Panc1 (cell line): ENCODE results near the gene PADI2. TPM values are rescaled to one million over a fixed set of nuclear protein-coding genes. Genes with fewer than 3 reads are reported as not detected.

Experiments used
- ATAC-seq: fragments of 200-7000 bp; cut with Tn5 transposase; 2 replicates; pipeline ENCODE4 v1.9.1; 2020; ENCODE audit warnings: mild to moderate bottlenecking, moderate library complexity
- BruUV-seq: library from RNA; stranded (reverse); fragments of 400-500 nt; replicated peaks from 2 replicates; lab custom pipeline; 2021; lab: Mats Ljungman, UMichigan
- CTCF ChIA-PET: fragments of 300-600 bp; sonication (Branson Sonifier 250); formaldehyde crosslinking; loops from one replicate; lab custom pipeline; 2022; ENCODE audit warnings: antibody characterized with exemption; lab: Charles Lee
- POLR2A ChIA-PET: fragments of 300-600 bp; sonication (Branson Sonifier 250); formaldehyde crosslinking; loops from one replicate; lab custom pipeline; 2022; ENCODE audit warnings: antibody characterized with exemption; lab: Charles Lee
- DNase-seq: peaks from one replicate; pipeline ENCODE4 v3.0.0-alpha.2; 2010; ENCODE audit warnings: low read depth, low spot score
- H3K27ac ChIP-seq: 2 replicates; pipeline ENCODE4 v1.5.1; 2011; ENCODE audit warnings: mild to moderate bottlenecking, low read length, inconsistent platforms
- H3K27me3 ChIP-seq: fragments of 200-500 bp; sonication (Bioruptor generic); 2 replicates; pipeline ENCODE4 v1.6.0; 2014; ENCODE audit warnings: low read length, inconsistent platforms; ENCODE audit not compliant: control insufficient read depth, insufficient read depth
- H3K36me3 ChIP-seq: fragments of 200-500 bp; sonication (Bioruptor generic); 2 replicates; pipeline ENCODE4 v1.5.1; 2014; ENCODE audit warnings: inconsistent platforms, mild to moderate bottlenecking, low read length, moderate library complexity; ENCODE audit not compliant: control insufficient read depth, insufficient read depth
- H3K4me1 ChIP-seq: 2 replicates; pipeline ENCODE4 v1.5.1; 2011; ENCODE audit warnings: inconsistent platforms, mild to moderate bottlenecking, low read length, moderate library complexity; ENCODE audit not compliant: control insufficient read depth, insufficient read depth
- H3K4me3 ChIP-seq, 2 experiments: 2 replicates each; pipeline ENCODE4 v1.5.1; 2011 to 2012; ENCODE audit warnings: low read depth in 2 of 2, low read length in 2 of 2, mild to moderate bottlenecking in 2 of 2, inconsistent platforms in 1 of 2, moderate library complexity in 1 of 2
- H3K9me3 ChIP-seq: fragments of 200-500 bp; sonication (Bioruptor generic); 2 replicates; pipeline ENCODE4 v1.5.1; 2014; ENCODE audit warnings: low read depth, mild to moderate bottlenecking, inconsistent platforms, low read length, moderate library complexity; ENCODE audit not compliant: control insufficient read depth, insufficient read depth
- CTCF ChIP-seq: fragments of 450-650 bp; IDR thresholded peaks from 2 replicates; pipeline ENCODE4 v1.5.1; 2017; ENCODE audit warnings: mild to moderate bottlenecking
- POLR2AphosphoS5 ChIP-seq: IDR thresholded peaks from 2 replicates; pipeline ENCODE4 v1.6.1; 2012; ENCODE audit warnings: mild to moderate bottlenecking, low read depth, low read length, moderate library complexity
- SIN3A ChIP-seq: IDR thresholded peaks from 2 replicates; pipeline ENCODE4 v1.6.1; 2012; ENCODE audit warnings: low read depth, mild to moderate bottlenecking, low read length, moderate library complexity, borderline replicate concordance; ENCODE audit not compliant: insufficient read depth
- TCF7L2 ChIP-seq: IDR thresholded peaks from 2 replicates; pipeline ENCODE4 v1.6.1; 2011; ENCODE audit warnings: mild to moderate bottlenecking, low read depth, low read length, inconsistent platforms
- in situ Hi-C: cut with HindIII; loops from 2 replicates; pipeline ENCODE4 v1.10.0; 2016; ENCODE audit warnings: low sequenced_read_pairs, low pct_unique_long_range_greater_than_20kb
- intact Hi-C: fragments of 100-400 bp; cut with micrococcal nuclease; formaldehyde crosslinking; loops from one replicate; pipeline ENCODE4 v1.10.0; 2022; ENCODE audit not compliant: unreplicated experiment
- total RNA-seq: library from RNA; stranded (reverse); gene quantifications from one replicate; pipeline ENCODE4 v1.2.1, GENCODE V29; 2021; ENCODE audit not compliant: unreplicated experiment
- TF ChIP-seq, protein P1 (sequence below), 2 experiments: IDR thresholded peaks; 2 replicates each; pipeline ENCODE4 v1.6.1; 2011 to 2012; ENCODE audit warnings: low read depth in 2 of 2, control low read depth in 1 of 2, low read length in 1 of 2, mild to moderate bottlenecking in 1 of 2, moderate library complexity in 1 of 2; ENCODE audit not compliant: insufficient read depth in 1 of 2

Gene PADI2
- total RNA-seq, 1 experiment from 2014 or later, result 507 TPM

DNA sequence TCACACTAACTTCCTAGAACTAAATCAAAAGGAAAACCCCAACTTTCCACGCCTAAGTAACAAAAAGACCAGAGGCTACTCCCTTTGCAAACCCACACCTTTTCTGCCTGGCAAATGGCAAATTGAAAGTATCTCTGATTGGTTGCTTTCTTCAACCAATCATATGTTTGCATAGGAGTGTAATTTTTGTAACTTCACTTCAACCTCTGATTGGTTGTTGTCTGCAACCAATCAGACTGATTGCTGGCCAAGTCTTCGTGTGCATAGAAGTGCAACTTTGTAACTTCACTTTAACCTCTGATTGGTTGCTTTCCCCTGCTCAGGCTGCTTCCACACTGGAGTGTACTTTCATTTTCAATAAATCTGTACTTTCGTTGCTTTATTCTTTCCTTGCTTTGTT is 36.9 kb upstream of the PADI2 start:
- POLR2A ChIA-PET, result no interaction called here
- TF ChIP-seq TCF7L2, result no peak
- TF ChIP-seq SIN3A, result no peak
- no peak for TF ChIP-seq CTCF
- TF ChIP-seq POLR2AphosphoS5, result no peak
- TF ChIP-seq, protein P1, sequence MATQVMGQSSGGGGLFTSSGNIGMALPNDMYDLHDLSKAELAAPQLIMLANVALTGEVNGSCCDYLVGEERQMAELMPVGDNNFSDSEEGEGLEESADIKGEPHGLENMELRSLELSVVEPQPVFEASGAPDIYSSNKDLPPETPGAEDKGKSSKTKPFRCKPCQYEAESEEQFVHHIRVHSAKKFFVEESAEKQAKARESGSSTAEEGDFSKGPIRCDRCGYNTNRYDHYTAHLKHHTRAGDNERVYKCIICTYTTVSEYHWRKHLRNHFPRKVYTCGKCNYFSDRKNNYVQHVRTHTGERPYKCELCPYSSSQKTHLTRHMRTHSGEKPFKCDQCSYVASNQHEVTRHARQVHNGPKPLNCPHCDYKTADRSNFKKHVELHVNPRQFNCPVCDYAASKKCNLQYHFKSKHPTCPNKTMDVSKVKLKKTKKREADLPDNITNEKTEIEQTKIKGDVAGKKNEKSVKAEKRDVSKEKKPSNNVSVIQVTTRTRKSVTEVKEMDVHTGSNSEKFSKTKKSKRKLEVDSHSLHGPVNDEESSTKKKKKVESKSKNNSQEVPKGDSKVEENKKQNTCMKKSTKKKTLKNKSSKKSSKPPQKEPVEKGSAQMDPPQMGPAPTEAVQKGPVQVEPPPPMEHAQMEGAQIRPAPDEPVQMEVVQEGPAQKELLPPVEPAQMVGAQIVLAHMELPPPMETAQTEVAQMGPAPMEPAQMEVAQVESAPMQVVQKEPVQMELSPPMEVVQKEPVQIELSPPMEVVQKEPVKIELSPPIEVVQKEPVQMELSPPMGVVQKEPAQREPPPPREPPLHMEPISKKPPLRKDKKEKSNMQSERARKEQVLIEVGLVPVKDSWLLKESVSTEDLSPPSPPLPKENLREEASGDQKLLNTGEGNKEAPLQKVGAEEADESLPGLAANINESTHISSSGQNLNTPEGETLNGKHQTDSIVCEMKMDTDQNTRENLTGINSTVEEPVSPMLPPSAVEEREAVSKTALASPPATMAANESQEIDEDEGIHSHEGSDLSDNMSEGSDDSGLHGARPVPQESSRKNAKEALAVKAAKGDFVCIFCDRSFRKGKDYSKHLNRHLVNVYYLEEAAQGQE (IDR thresholded peaks at IDR 0.05; ENCODE audit: insufficient read depth in 1 of 2, low read depth in 2 of 2, low read length in 1 of 2), result no peak
- Histone ChIP-seq H3K27ac (peak overlapping the region; percentile 8; the same call in 1 of the 2 replicates), H3K4me1 (no peaks in the 10 kb centered on the region), H3K9me3 (peaks cover 9% of the 10 kb centered on the region; the same call in 1 of the 2 replicates), H3K27me3 (no peaks in the 10 kb centered on the region), H3K4me3 (no peak overlapping the region), H3K36me3 (no peaks in the 10 kb centered on the region)
- CTCF ChIA-PET, result no interaction called here
- no peak for ATAC-seq
- DNase-seq, result no peak
- BruUV-seq, result no TSS peak
- in situ Hi-C loops (no loop called here), intact Hi-C loops (no loop called here)

- POLR2A ChIA-PET, result no interaction called here
- DNase-seq, result no peak
- peak overlapping the region; percentile 56; the same call in 1 of the 2 replicates for H3K27ac ChIP-seq
- CTCF ChIA-PET, result no interaction called here
- intact Hi-C loops, result no loop called here
- no peak overlapping the region for H3K4me3 ChIP-seq
- peaks cover 9% of the 10 kb centered on the region; the same call in 1 of the 2 replicates for H3K9me3 ChIP-seq
- no peaks in the 10 kb centered on the region for H3K36me3 ChIP-seq
- in situ Hi-C loops, result no loop called here
- H3K27me3 ChIP-seq, result no peaks in the 10 kb centered on the region
- no peak for ATAC-seq
- TF ChIP-seq CTCF (no peak), TCF7L2 (no peak), SIN3A (no peak), POLR2AphosphoS5 (no peak)
- TF ChIP-seq, protein P1 (IDR thresholded peaks at IDR 0.05; ENCODE audit: insufficient read depth in 1 of 2, low read depth in 2 of 2, low read length in 1 of 2), result no peak
- BruUV-seq, result no TSS peak
- no peaks in the 10 kb centered on the region for H3K4me1 ChIP-seq
Observed at GRCh38 chr1:17155257-17155920, 36.1 kb upstream of the PADI2 start.
